Panc1 (cell line): ENCODE measurements around the gene PTPRN. TPM values are rescaled to one million over a fixed set of nuclear protein-coding genes. Genes with fewer than 3 reads are reported as not detected.

Experiments
- ATAC-seq: fragments of 200-7000 bp; cut with Tn5 transposase; 2 replicates; pipeline ENCODE4 v1.9.1; 2020; ENCODE audit warnings: mild to moderate bottlenecking, moderate library complexity
- BruUV-seq: library from RNA; stranded (reverse); fragments of 400-500 nt; replicated peaks from 2 replicates; lab custom pipeline; 2021; lab: Mats Ljungman, UMichigan
- CTCF ChIA-PET: fragments of 300-600 bp; sonication (Branson Sonifier 250); formaldehyde crosslinking; loops from one replicate; lab custom pipeline; 2022; ENCODE audit warnings: antibody characterized with exemption; lab: Charles Lee
- POLR2A ChIA-PET: fragments of 300-600 bp; sonication (Branson Sonifier 250); formaldehyde crosslinking; loops from one replicate; lab custom pipeline; 2022; ENCODE audit warnings: antibody characterized with exemption; lab: Charles Lee
- DNase-seq: peaks from one replicate; pipeline ENCODE4 v3.0.0-alpha.2; 2010; ENCODE audit warnings: low read depth, low spot score
- H3K27ac ChIP-seq: 2 replicates; pipeline ENCODE4 v1.5.1; 2011; ENCODE audit warnings: mild to moderate bottlenecking, low read length, inconsistent platforms
- H3K27me3 ChIP-seq: fragments of 200-500 bp; sonication (Bioruptor generic); 2 replicates; pipeline ENCODE4 v1.6.0; 2014; ENCODE audit warnings: low read length, inconsistent platforms; ENCODE audit not compliant: control insufficient read depth, insufficient read depth
- H3K36me3 ChIP-seq: fragments of 200-500 bp; sonication (Bioruptor generic); 2 replicates; pipeline ENCODE4 v1.5.1; 2014; ENCODE audit warnings: inconsistent platforms, mild to moderate bottlenecking, low read length, moderate library complexity; ENCODE audit not compliant: control insufficient read depth, insufficient read depth
- H3K4me1 ChIP-seq: 2 replicates; pipeline ENCODE4 v1.5.1; 2011; ENCODE audit warnings: inconsistent platforms, mild to moderate bottlenecking, low read length, moderate library complexity; ENCODE audit not compliant: control insufficient read depth, insufficient read depth
- H3K4me3 ChIP-seq, 2 experiments: 2 replicates each; pipeline ENCODE4 v1.5.1; 2011 to 2012; ENCODE audit warnings: low read depth in 2 of 2, low read length in 2 of 2, mild to moderate bottlenecking in 2 of 2, inconsistent platforms in 1 of 2, moderate library complexity in 1 of 2
- H3K9me3 ChIP-seq: fragments of 200-500 bp; sonication (Bioruptor generic); 2 replicates; pipeline ENCODE4 v1.5.1; 2014; ENCODE audit warnings: low read depth, mild to moderate bottlenecking, inconsistent platforms, low read length, moderate library complexity; ENCODE audit not compliant: control insufficient read depth, insufficient read depth
- POLR2AphosphoS5 ChIP-seq: IDR thresholded peaks from 2 replicates; pipeline ENCODE4 v1.6.1; 2012; ENCODE audit warnings: mild to moderate bottlenecking, low read depth, low read length, moderate library complexity
- SIN3A ChIP-seq: IDR thresholded peaks from 2 replicates; pipeline ENCODE4 v1.6.1; 2012; ENCODE audit warnings: low read depth, mild to moderate bottlenecking, low read length, moderate library complexity, borderline replicate concordance; ENCODE audit not compliant: insufficient read depth
- TCF7L2 ChIP-seq: IDR thresholded peaks from 2 replicates; pipeline ENCODE4 v1.6.1; 2011; ENCODE audit warnings: mild to moderate bottlenecking, low read depth, low read length, inconsistent platforms
- in situ Hi-C: cut with HindIII; loops from 2 replicates; pipeline ENCODE4 v1.10.0; 2016; ENCODE audit warnings: low sequenced_read_pairs, low pct_unique_long_range_greater_than_20kb
- intact Hi-C: fragments of 100-400 bp; cut with micrococcal nuclease; formaldehyde crosslinking; loops from one replicate; pipeline ENCODE4 v1.10.0; 2022; ENCODE audit not compliant: unreplicated experiment
- total RNA-seq: library from RNA; stranded (reverse); gene quantifications from one replicate; pipeline ENCODE4 v1.2.1, GENCODE V29; 2021; ENCODE audit not compliant: unreplicated experiment
- TF ChIP-seq, protein P1 (sequence below), 2 experiments: IDR thresholded peaks; 2 replicates each; pipeline ENCODE4 v1.6.1; 2011 to 2012; ENCODE audit warnings: low read depth in 2 of 2, control low read depth in 1 of 2, low read length in 1 of 2, mild to moderate bottlenecking in 1 of 2, moderate library complexity in 1 of 2; ENCODE audit not compliant: insufficient read depth in 1 of 2
- TF ChIP-seq, protein P2 (sequence below): fragments of 450-650 bp; IDR thresholded peaks from 2 replicates; pipeline ENCODE4 v1.5.1; 2017; ENCODE audit warnings: mild to moderate bottlenecking

PTPRN gene
- total RNA-seq, 1 experiment from 2014 or later, result not detected

DNA sequence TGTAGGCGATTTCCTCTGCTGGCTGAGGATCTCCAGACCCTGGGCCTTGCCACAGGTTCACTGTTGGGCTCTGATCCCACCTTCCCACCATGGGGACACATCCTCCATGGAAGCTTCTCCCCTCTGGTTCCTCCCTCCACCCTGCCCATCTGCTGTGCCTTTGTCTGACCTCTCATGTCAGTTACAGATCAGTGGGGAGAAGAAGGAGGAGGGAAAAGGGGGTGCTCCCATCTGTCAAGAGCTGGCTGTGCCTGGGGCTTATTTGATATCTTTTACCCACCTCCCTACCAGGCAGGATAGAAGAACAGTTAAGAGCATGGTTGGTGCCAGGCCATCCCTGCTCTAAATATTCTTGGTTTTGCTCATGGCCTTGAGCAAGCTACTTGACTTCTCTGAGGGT is 42.3 kb downstream of the PTPRN start:
- H3K9me3 ChIP-seq, result no peaks in the 10 kb centered on the region
- in situ Hi-C loops (no loop called here), intact Hi-C loops (no loop called here)
- no peaks in the 10 kb centered on the region for H3K4me1 ChIP-seq
- ATAC-seq (no peak), DNase-seq (no peak)
- no peak overlapping the region for H3K27ac ChIP-seq
- no peaks in the 10 kb centered on the region for H3K27me3 ChIP-seq
- CTCF ChIA-PET, result no interaction called here
- BruUV-seq, result no TSS peak
- H3K4me3 ChIP-seq, result no peak overlapping the region
- POLR2A ChIA-PET, result no interaction called here
- no peak for TF ChIP-seq TCF7L2
- TF ChIP-seq, protein P1, sequence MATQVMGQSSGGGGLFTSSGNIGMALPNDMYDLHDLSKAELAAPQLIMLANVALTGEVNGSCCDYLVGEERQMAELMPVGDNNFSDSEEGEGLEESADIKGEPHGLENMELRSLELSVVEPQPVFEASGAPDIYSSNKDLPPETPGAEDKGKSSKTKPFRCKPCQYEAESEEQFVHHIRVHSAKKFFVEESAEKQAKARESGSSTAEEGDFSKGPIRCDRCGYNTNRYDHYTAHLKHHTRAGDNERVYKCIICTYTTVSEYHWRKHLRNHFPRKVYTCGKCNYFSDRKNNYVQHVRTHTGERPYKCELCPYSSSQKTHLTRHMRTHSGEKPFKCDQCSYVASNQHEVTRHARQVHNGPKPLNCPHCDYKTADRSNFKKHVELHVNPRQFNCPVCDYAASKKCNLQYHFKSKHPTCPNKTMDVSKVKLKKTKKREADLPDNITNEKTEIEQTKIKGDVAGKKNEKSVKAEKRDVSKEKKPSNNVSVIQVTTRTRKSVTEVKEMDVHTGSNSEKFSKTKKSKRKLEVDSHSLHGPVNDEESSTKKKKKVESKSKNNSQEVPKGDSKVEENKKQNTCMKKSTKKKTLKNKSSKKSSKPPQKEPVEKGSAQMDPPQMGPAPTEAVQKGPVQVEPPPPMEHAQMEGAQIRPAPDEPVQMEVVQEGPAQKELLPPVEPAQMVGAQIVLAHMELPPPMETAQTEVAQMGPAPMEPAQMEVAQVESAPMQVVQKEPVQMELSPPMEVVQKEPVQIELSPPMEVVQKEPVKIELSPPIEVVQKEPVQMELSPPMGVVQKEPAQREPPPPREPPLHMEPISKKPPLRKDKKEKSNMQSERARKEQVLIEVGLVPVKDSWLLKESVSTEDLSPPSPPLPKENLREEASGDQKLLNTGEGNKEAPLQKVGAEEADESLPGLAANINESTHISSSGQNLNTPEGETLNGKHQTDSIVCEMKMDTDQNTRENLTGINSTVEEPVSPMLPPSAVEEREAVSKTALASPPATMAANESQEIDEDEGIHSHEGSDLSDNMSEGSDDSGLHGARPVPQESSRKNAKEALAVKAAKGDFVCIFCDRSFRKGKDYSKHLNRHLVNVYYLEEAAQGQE (IDR thresholded peaks at IDR 0.05; ENCODE audit: insufficient read depth in 1 of 2, low read depth in 2 of 2, low read length in 1 of 2), result no peak
- TF ChIP-seq POLR2AphosphoS5, result no peak
- no peaks in the 10 kb centered on the region for H3K36me3 ChIP-seq

DNA sequence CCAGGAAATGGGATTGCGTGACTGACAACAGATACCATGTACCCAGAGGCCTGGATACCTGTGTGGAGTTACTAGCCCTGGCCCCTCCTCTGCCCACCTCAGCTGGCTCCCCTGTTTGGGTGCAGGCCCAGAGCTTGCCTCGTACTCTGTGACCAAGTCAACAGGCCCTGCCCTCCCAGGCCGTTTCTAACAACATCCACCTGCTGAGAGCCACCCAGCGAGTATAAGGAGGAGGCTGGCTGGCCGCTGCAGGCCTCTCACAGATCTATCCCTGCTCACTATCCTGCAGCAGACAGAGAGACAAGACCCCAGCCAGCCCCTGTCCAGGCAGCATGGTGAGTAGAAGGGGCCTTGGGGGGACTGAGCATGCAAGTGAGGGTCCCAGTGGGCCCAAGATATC is 43.0 kb downstream of the PTPRN start:
- intact Hi-C loops (no loop called here), in situ Hi-C loops (no loop called here)
- Histone ChIP-seq H3K4me3 (no peak overlapping the region), H3K4me1 (no peaks in the 10 kb centered on the region), H3K36me3 (no peaks in the 10 kb centered on the region), H3K27me3 (no peaks in the 10 kb centered on the region), H3K9me3 (no peaks in the 10 kb centered on the region), H3K27ac (no peak overlapping the region)
- ATAC-seq (no peak), DNase-seq (no peak)
- BruUV-seq, result no TSS peak
- TF ChIP-seq POLR2AphosphoS5 (no peak), SIN3A (no peak), TCF7L2 (no peak)
- TF ChIP-seq, protein P2, sequence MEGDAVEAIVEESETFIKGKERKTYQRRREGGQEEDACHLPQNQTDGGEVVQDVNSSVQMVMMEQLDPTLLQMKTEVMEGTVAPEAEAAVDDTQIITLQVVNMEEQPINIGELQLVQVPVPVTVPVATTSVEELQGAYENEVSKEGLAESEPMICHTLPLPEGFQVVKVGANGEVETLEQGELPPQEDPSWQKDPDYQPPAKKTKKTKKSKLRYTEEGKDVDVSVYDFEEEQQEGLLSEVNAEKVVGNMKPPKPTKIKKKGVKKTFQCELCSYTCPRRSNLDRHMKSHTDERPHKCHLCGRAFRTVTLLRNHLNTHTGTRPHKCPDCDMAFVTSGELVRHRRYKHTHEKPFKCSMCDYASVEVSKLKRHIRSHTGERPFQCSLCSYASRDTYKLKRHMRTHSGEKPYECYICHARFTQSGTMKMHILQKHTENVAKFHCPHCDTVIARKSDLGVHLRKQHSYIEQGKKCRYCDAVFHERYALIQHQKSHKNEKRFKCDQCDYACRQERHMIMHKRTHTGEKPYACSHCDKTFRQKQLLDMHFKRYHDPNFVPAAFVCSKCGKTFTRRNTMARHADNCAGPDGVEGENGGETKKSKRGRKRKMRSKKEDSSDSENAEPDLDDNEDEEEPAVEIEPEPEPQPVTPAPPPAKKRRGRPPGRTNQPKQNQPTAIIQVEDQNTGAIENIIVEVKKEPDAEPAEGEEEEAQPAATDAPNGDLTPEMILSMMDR, result no peak
- TF ChIP-seq, protein P1 (IDR thresholded peaks at IDR 0.05; ENCODE audit: insufficient read depth in 1 of 2, low read depth in 2 of 2, low read length in 1 of 2), result no peak
- CTCF ChIA-PET, result no interaction called here
- POLR2A ChIA-PET, result interaction anchor here (0.5 kb wide), 1 partner anchor 29 kb away, joined by 5 read pairs; no protein-coding TSS in a partner anchor
